Measurements from ENCODE around the gene RGS9.
"Not testable (repeated sequence)": the region's sequence is repeated elsewhere in the genome, so short reads cannot be mapped to it uniquely, and the experiment has no call there.

RGS9 gene

DNA sequence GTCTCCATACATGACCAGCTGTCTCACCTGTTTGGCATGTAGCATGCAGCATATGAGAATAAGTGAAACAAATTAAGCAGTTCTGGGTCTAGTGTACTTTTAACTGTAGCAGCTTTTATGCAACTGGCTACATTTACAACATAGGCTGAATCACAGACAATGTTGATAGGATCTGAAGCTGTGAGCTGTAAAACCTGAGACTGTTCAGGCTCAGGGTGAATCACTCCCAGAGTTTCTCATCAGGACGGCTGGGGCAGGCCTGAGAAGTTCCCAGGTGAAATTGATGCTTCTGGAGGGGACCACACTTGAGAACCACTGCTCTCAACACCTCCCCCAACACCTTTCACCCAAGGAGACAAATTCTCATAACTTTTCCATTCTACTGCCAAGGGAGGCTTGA lies 70.3 kb downstream of the RGS9 start:
- DNase-seq, result not testable (repeated sequence)

DNA sequence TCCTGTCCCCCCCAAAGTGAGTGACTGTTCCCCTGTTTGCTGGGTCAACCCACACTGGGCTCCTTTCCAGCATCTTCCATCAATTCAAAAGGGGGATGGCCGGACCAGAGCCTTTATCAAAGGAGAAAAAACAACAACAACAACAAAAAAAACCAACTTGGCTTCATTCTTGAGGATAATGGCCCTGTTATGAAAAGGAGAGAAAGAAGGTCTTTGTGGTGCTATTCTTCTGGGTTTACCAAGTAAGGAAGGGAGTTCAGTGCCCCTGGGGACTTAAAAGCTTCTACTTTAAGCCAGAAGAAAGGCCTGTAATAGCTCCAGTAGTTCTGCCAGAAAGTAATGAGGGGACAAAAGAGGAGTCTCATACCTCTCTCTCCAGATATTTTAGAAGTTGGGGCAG lies 71.5 kb downstream of the RGS9 start:
- peak in 2 of 51 donors; percentile 8 to 14 for DNase-seq

GRCh38 chr17:65218261-65218660 lies 81.1 kb downstream of the RGS9 start:
- DNase-seq, result no peak

DNA sequence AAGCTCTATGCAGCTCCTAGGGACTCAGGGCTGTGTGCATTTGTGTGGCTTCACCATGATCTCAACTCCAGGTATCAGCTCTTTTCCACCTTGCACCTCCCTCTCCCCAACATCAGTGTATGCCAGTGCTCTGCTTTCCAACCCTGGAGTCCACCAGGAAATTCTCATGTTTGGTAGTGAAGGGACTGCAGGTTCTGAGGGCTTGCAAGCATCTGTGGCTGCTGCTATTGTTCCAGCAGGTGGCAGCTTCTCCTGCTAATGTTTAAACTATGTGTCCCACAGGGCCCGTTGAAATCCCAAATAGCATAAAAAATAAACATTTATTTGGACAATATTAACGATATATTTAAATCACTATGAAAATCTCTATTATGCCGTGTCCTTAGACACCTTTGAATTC lies 82.0 kb downstream of the RGS9 start:
- DNase-seq, result no peak

- no peak for DNase-seq
Measured at GRCh38 chr17:65219707-65220106, 82.5 kb downstream of the RGS9 start.

DNA sequence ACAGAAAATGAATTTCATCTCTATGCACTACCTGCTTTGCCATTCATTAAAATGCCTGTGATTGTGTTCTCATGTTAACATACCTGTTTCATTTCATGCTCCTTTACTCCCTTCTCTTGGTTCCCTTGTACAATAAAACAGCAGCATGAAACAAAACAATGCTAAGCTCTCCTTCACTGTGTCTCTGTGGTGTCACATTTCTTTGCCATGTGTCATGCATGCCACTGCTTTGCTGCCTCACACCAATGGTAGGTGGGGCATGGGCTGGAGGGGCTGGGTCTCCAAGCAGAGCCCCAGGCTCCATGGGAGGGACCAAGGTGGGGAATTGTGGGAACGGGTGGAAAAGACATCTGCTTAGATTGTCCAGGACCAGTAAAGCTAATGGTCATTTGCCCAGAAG lies 83.6 kb downstream of the RGS9 start:
- DNase-seq, result no peak

DNA sequence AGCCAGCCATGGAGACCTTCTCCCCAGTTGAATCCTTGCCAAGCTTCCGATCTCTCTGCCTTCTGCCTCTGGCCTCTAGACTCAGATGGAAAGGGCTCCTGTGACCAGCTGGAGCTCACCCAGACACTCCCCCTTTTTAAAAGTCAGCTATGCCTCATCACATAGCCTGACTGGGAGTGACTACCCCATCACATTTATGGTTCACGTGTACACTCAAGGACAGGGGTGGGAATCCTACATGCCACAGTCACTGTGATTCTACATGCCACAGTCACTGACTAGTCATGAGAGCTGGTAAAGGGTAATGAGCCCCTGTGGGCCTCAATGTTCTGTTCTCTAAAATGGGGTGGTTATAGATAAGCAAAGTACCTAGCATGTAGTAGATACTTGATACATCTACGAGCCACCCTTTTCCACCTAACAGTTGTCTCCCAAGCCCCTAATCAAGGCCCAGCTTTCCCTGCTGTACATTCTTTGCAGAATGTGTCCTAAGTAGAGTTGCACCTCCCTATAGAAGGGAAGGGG lies 85.1 kb downstream of the RGS9 start:
- no peak for DNase-seq

GRCh38 chr17:65225061-65225460 lies 87.9 kb downstream of the RGS9 start:
- no peak for DNase-seq

GRCh38 chr17:65226227-65226626 lies 89.1 kb downstream of the RGS9 start:
- DNase-seq, result no peak

- DNase-seq, result no peak
Measured at GRCh38 chr17:65227637-65228036, 90.5 kb downstream of the RGS9 start.

GRCh38 chr17:65228287-65228686 lies 91.1 kb downstream of the RGS9 start:
- no peak for DNase-seq

DNA sequence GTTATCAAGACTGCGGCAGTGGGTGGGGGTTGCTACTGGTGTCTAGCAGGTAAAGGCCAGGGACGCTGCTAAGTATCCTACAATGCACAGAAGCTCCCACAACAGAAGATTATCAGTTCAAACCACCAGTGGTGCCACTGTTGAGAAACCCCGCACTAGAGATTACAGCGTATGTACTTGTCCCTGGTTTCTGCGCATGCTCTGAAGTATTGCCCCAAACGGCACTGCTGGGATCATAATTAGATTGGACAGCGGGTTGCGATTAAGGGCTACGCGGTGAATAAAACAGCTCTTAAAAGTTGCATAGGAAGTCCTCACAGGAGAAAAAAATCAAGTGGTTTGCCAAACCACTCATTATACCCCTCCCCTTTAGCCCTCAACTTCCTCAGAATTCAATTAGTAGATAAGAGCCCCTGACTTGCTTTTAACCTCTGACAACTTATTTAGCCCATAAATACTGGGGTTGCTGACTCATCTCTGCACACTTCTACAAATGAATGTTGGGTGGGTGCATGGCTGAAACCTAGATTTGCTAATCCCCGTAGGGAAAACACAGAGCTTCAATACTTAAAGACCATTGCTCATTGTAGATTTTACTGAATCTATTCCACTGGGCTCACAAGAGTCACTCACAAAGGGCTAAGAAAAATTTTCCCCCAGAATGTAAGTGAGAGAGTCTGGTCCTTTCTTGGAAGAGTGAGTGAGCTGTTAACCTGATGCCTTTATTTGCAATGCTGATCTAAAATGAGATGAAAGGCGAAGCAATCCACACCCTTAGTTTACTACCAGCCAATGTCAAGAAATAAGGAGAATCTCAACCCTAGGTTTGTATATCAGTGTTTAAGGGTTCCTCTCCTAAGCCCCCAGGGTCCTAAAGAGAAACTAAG lies 91.8 kb downstream of the RGS9 start:
- DNase-seq, result no peak

GRCh38 chr17:65229621-65229995 lies 92.4 kb downstream of the RGS9 start:
- DNase-seq, result no peak

DNA sequence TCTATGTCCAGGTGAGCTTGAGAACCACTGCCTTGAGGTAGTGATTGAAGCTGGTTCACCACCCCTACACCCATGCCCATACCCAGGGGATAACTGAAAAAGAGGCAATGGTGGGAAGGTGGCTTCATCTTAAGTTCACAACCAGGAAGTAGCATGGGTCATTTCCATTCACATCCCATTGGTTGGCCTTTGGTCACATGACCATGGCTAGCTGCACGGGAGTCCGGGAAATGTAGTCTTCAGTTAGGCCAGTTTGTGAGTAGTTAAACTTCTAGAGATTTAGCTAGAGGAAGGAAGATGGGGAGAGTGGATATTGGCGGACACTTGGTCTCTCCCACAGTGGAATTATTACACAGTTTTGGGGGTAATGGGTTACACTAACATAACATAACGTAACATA lies 92.9 kb downstream of the RGS9 start:
- no peak for DNase-seq

GRCh38 chr17:65231086-65231485 lies 93.9 kb downstream of the RGS9 start:
- no peak for DNase-seq

GRCh38 chr17:65231662-65232335 lies 94.6 kb downstream of the RGS9 start:
- DNase-seq, result peak in 30 of 51 donors; percentile 6 to 65 (median 26)

GRCh38 chr17:65235284-65235683 lies 98.1 kb downstream of the RGS9 start:
- DNase-seq, result no peak

GRCh38 chr17:65236321-65236720 lies 99.2 kb downstream of the RGS9 start:
- DNase-seq, result no peak

DNA sequence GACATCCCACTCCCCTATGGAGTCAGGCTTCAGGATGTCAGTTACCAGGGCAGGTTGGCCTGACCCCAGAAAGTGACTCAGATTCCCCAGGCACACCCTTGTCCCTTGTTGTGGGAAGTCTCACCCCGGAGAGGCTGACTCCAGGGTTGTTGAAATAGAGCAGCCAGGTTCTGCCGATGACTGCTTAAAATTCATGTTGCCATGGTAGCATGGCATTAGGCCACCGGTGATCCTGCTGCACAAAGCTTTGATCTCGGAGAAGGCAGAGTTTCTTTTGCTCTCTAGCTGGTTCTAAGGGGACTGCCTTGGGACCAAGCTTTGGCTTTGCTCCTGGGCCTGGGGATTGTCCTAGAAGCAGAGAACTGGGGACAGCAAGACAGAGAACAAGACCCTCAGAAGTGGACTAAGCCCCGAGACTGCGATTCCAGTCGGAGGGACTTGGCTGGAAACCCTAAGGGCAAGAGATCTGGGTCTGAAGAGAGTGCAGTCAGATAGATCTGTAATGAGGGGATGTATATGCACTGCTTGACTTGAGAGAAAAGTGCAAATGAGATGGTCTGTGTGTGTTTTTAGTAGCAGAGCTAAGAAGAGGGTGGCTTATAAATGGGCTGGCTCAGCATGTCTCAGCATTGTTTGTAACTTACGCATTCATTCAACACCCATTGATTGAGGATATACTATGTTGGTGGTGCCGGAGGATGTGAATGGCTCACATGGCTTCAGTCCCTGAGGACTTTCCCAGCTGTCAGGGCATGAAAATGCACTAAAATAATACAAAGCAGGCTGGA lies 106.9 kb downstream of the RGS9 start:
- DNase-seq, result peak in 29 of 51 donors; percentile 2 to 67 (median 40)

- DNase-seq, result no peak
Measured at GRCh38 chr17:65246252-65246651, 109.1 kb downstream of the RGS9 start.

GRCh38 chr17:65249774-65250173 lies 112.6 kb downstream of the RGS9 start:
- no peak for DNase-seq

DNA sequence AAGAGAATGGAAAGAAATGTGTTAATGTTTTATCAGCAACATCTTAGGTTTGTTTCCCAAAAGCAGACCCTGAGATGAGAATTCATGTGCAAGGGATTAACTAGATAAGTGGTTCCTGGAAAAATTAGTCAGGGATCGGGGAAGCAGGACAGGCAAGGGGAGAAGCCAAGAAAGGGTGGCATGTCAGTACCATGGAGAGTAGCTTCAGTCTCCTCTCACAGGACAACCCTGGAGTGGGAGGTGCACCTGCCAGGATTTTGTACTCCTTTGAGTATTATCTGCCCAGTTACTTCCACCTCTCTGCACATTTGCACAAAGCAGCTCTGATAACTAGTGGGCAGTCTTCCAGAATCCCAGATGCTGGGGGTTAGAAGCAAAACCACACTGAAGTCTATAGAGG lies 117.0 kb downstream of the RGS9 start:
- no peak for DNase-seq

Data from hypothalamus (tissue), 51 donors.